GM18867 (cell line): ENCODE measurements around the gene CCNT2.
A peak's percentile ranks its signal among the peaks of the same experiment; 100 is the strongest.
"Not testable (repeated sequence)": the region's sequence is repeated elsewhere in the genome, so short reads cannot be mapped to it uniquely, and the experiment has no call there.

Experiments used
- ATAC-seq: cut with Tn5 transposase; IDR thresholded peaks from one replicate; pipeline ENCODE4 v1.9.1; 2021; ENCODE audit warnings: mild to moderate bottlenecking, moderate library complexity; ENCODE audit not compliant: unreplicated experiment

The CCNT2 gene

GRCh38 chr2:134973241-134974138 lies 54.9 kb downstream of the CCNT2 start:
- ATAC-seq = peak; percentile 56

- ATAC-seq = no peak
Observed at GRCh38 chr2:134975281-134976009, 56.8 kb downstream of the CCNT2 start.

- no peak for ATAC-seq
Observed at GRCh38 chr2:134976074-134976702, 57.6 kb downstream of the CCNT2 start.

- not testable (repeated sequence) for ATAC-seq
Observed at GRCh38 chr2:134977104-134977503, 58.5 kb downstream of the CCNT2 start.

GRCh38 chr2:134979221-134979620 lies 60.6 kb downstream of the CCNT2 start:
- no peak for ATAC-seq

GRCh38 chr2:134980639-134981038 lies 62.0 kb downstream of the CCNT2 start:
- no peak for ATAC-seq

GRCh38 chr2:134982603-134983002 lies 64.0 kb downstream of the CCNT2 start:
- no peak for ATAC-seq

- ATAC-seq = no peak
Observed at GRCh38 chr2:134985061-134985460, 66.4 kb downstream of the CCNT2 start.

- ATAC-seq = no peak
Observed at GRCh38 chr2:134988994-134989605, 70.5 kb downstream of the CCNT2 start.

GRCh38 chr2:134999521-134999920 lies 80.9 kb downstream of the CCNT2 start:
- no peak for ATAC-seq

GRCh38 chr2:135002836-135003235 lies 84.2 kb downstream of the CCNT2 start:
- ATAC-seq = no peak

GRCh38 chr2:135004005-135004746 lies 85.6 kb downstream of the CCNT2 start:
- peak; percentile 93 for ATAC-seq

GRCh38 chr2:135005753-135006152 lies 87.1 kb downstream of the CCNT2 start:
- no peak for ATAC-seq
